HEK293 (cell line): ENCODE measurements around the gene TBX6.
"Not testable (repeated sequence)": the region's sequence is repeated elsewhere in the genome, so short reads cannot be mapped to it uniquely, and the experiment has no call there.

Source experiments
- CTCF ChIA-PET: fragments of 350-600 bp; formaldehyde crosslinking; extraction: SDS; loops from one replicate; lab custom pipeline; 2021; ENCODE audit warnings: antibody characterized with exemption; lab: Yijun Ruan, JAX
- POLR2A ChIA-PET: fragments of 300-600 bp; formaldehyde crosslinking; extraction: SDS; loops from one replicate; lab custom pipeline; 2020; ENCODE audit warnings: antibody characterized with exemption, inconsistent platforms; lab: Yijun Ruan, JAX
- H3K27ac ChIP-seq: fragments of 200-500 bp; sonication (Bioruptor generic); 2 replicates; pipeline ENCODE4 v1.5.1; 2014; ENCODE audit warnings: low read depth, low read length, control low read depth, inconsistent platforms; ENCODE audit errors: extremely low read depth
- H3K36me3 ChIP-seq, 2 experiments: fragments of 200-500 bp in 1 of 2; sonication (Bioruptor generic) in 1 of 2; 1 replicate in 1 of 2; 2 replicates in 1 of 2; pipeline ENCODE4 v1.5.1; 2014 to 2017; ENCODE audit warnings: inconsistent platforms in 2 of 2, low read length in 2 of 2; ENCODE audit not compliant: control insufficient read depth in 2 of 2, insufficient read depth in 1 of 2
- H3K4me1 ChIP-seq: fragments of 200-500 bp; sonication (Bioruptor generic); 2 replicates; pipeline ENCODE4 v1.5.1; 2014; ENCODE audit warnings: mild to moderate bottlenecking, low read length, inconsistent platforms; ENCODE audit not compliant: control insufficient read depth, insufficient read depth
- H3K4me3 ChIP-seq: 2 replicates; pipeline ENCODE4 v1.5.1; 2011; ENCODE audit warnings: low read depth, mild to moderate bottlenecking, control low read depth, low read length, moderate library complexity
- H3K9me3 ChIP-seq: fragments of 200-500 bp; sonication (Bioruptor generic); 2 replicates; pipeline ENCODE4 v1.5.1; 2014; ENCODE audit warnings: low read depth, low read length, inconsistent platforms; ENCODE audit not compliant: control insufficient read depth, insufficient read depth
- BCL11B ChIP-seq: fragments of 450-650 bp; formaldehyde crosslinking; IDR thresholded peaks from 2 replicates; pipeline ENCODE4 v1.5.1; 2016; ENCODE audit warnings: low read depth, missing biosample characterization, missing genetic modification characterization
- FEZF1 ChIP-seq: fragments of 450-650 bp; formaldehyde crosslinking; IDR thresholded peaks from 2 replicates; pipeline ENCODE4 v1.5.1; 2016; ENCODE audit warnings: missing biosample characterization, missing genetic modification characterization
- KLF1 ChIP-seq: fragments of 450-650 bp; formaldehyde crosslinking; IDR thresholded peaks from 2 replicates; pipeline ENCODE4 v1.5.1; 2016; ENCODE audit warnings: missing biosample characterization, missing genetic modification characterization
- ZNF112 ChIP-seq: fragments of 450-650 bp; formaldehyde crosslinking; IDR thresholded peaks from 2 replicates; pipeline ENCODE4 v1.5.0; 2017; ENCODE audit warnings: missing biosample characterization, missing genetic modification characterization
- ZNF121 ChIP-seq: fragments of 450-650 bp; formaldehyde crosslinking; IDR thresholded peaks from 2 replicates; pipeline ENCODE4 v1.5.1; 2016; ENCODE audit warnings: missing biosample characterization, missing genetic modification characterization
- ZNF366 ChIP-seq: fragments of 450-650 bp; formaldehyde crosslinking; conservative IDR thresholded peaks from 2 replicates; pipeline ENCODE4 v1.5.1; 2016; ENCODE audit warnings: missing biosample characterization, missing genetic modification characterization
- ZNF544 ChIP-seq: fragments of 450-650 bp; formaldehyde crosslinking; IDR thresholded peaks from 2 replicates; pipeline ENCODE4 v1.5.0; 2017; ENCODE audit warnings: missing biosample characterization, missing genetic modification characterization
- ZNF670 ChIP-seq: fragments of 450-650 bp; formaldehyde crosslinking; IDR thresholded peaks from 2 replicates; pipeline ENCODE4 v1.5.1; 2016; ENCODE audit warnings: missing biosample characterization, missing genetic modification characterization, low read depth
- TF ChIP-seq, protein P1 (sequence below): fragments of 450-650 bp; formaldehyde crosslinking; IDR thresholded peaks from 2 replicates; pipeline ENCODE4 v1.5.1; 2016; ENCODE audit warnings: missing biosample characterization, missing genetic modification characterization
- TF ChIP-seq, protein P2 (sequence below): fragments of 450-650 bp; IDR thresholded peaks from 2 replicates; pipeline ENCODE4 v1.5.1; 2018; ENCODE audit warnings: missing biosample characterization, mild to moderate bottlenecking, missing genetic modification characterization
- TF ChIP-seq, protein P3 (sequence below): fragments of 450-650 bp; formaldehyde crosslinking; IDR thresholded peaks from 2 replicates; pipeline ENCODE4 v1.5.1; 2016; ENCODE audit warnings: missing biosample characterization, missing genetic modification characterization

The TBX6 gene

GRCh38 chr16:30116291-30117207 is 24.8 kb upstream of the TBX6 start:
- ChIA-PET CTCF (no interaction called here), POLR2A (interaction anchor here (1.0 kb wide), 1 partner anchor 301 kb away, joined by 3 read pairs; no protein-coding TSS in a partner anchor)
- Histone ChIP-seq H3K36me3 (peaks cover 9 to 87% of the 10 kb centered on the region in 2 experiments; a peak in 2 of 3 replicates), H3K4me1 (no peaks in the 10 kb centered on the region), H3K27ac (no peak overlapping the region), H3K4me3 (no peak overlapping the region), H3K9me3 (no peaks in the 10 kb centered on the region)
- TF ChIP-seq ZNF112 (tag by site-specific recombination) (no peak), BCL11B (tag by site-specific recombination) (peak; percentile 46; the same call in 1 of the 2 replicates), ZNF366 (tag by site-specific recombination) (no peak), ZNF670 (tag by site-specific recombination) (no peak), ZNF544 (tag by site-specific recombination) (no peak)
- TF ChIP-seq, protein P1, sequence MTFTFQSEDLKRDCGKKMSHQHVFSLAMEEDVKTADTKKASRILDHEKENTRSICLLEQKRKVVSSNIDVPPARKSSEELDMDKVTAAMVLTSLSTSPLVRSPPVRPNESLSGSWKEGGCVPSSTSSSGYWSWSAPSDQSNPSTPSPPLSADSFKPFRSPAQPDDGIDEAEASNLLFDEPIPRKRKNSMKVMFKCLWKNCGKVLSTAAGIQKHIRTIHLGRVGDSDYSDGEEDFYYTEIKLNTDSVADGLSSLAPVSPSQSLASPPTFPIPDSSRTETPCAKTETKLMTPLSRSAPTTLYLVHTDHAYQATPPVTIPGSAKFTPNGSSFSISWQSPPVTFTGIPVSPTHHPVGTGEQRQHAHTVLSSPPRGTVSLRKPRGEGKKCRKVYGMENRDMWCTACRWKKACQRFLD (tag by site-specific recombination), result no peak
- TF ChIP-seq, protein P2, sequence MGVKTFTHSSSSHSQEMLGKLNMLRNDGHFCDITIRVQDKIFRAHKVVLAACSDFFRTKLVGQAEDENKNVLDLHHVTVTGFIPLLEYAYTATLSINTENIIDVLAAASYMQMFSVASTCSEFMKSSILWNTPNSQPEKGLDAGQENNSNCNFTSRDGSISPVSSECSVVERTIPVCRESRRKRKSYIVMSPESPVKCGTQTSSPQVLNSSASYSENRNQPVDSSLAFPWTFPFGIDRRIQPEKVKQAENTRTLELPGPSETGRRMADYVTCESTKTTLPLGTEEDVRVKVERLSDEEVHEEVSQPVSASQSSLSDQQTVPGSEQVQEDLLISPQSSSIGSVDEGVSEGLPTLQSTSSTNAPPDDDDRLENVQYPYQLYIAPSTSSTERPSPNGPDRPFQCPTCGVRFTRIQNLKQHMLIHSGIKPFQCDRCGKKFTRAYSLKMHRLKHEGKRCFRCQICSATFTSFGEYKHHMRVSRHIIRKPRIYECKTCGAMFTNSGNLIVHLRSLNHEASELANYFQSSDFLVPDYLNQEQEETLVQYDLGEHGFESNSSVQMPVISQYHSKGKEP (tag by site-specific recombination), result no peak
- TF ChIP-seq, protein P3, sequence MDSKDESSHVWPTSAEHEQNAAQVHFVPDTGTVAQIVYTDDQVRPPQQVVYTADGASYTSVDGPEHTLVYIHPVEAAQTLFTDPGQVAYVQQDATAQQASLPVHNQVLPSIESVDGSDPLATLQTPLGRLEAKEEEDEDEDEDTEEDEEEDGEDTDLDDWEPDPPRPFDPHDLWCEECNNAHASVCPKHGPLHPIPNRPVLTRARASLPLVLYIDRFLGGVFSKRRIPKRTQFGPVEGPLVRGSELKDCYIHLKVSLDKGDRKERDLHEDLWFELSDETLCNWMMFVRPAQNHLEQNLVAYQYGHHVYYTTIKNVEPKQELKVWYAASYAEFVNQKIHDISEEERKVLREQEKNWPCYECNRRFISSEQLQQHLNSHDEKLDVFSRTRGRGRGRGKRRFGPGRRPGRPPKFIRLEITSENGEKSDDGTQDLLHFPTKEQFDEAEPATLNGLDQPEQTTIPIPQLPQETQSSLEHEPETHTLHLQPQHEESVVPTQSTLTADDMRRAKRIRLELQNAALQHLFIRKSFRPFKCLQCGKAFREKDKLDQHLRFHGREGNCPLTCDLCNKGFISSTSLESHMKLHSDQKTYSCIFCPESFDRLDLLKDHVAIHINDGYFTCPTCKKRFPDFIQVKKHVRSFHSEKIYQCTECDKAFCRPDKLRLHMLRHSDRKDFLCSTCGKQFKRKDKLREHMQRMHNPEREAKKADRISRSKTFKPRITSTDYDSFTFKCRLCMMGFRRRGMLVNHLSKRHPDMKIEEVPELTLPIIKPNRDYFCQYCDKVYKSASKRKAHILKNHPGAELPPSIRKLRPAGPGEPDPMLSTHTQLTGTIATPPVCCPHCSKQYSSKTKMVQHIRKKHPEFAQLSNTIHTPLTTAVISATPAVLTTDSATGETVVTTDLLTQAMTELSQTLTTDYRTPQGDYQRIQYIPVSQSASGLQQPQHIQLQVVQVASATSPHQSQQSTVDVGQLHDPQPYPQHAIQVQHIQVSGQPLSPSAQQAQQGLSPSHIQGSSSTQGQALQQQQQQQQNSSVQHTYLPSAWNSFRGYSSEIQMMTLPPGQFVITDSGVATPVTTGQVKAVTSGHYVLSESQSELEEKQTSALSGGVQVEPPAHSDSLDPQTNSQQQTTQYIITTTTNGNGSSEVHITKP, result 0 out of 2 replicates have a peak, but pooled peaks have one; percentile 12

- H3K4me3 ChIP-seq, result no peak overlapping the region
- no peaks in the 10 kb centered on the region for H3K4me1 ChIP-seq
- POLR2A ChIA-PET, result interaction anchor here (0.5 to 0.9 kb wide), 3 partner anchors 301 to 735 kb away, joined by 3 to 8 read pairs (median 7); no protein-coding TSS in a partner anchor
- TF ChIP-seq KLF1 (peak; percentile 82), ZNF366 (tag by site-specific recombination) (0 out of 2 replicates have a peak, but pooled peaks have one; percentile 34), BCL11B (tag by site-specific recombination) (no peak), FEZF1 (tag by site-specific recombination) (no peak)
- TF ChIP-seq, all 188 proteins: peak for 2
- peaks cover 9 to 89% of the 10 kb centered on the region in 2 experiments; a peak in 2 of 3 replicates for H3K36me3 ChIP-seq
- CTCF ChIA-PET, result interaction anchor here (0.6 to 6.1 kb wide), 2 partner anchors 23 to 40 kb away, joined by 4 to 38 read pairs; partner anchors contain the start of gene TBX6
- no peak overlapping the region for H3K27ac ChIP-seq
- H3K9me3 ChIP-seq, result no peaks in the 10 kb centered on the region
Observed at GRCh38 chr16:30115238-30115637, 23.5 kb upstream of the TBX6 start.

GRCh38 chr16:30114833-30115232 is 23.1 kb upstream of the TBX6 start:
- peaks cover 6 to 86% of the 10 kb centered on the region in 2 experiments; a peak in 2 of 3 replicates for H3K36me3 ChIP-seq
- not testable (repeated sequence) for H3K4me3 ChIP-seq, H3K9me3 ChIP-seq, H3K4me1 ChIP-seq, H3K27ac ChIP-seq
- TF ChIP-seq ZNF121, result peak; percentile 74; the same call in 1 of the 2 replicates
- ChIA-PET POLR2A (interaction anchor here (0.6 to 0.9 kb wide), 2 partner anchors 263 to 301 kb away, joined by 5 to 7 read pairs; no protein-coding TSS in a partner anchor), CTCF (interaction anchor here (0.6 to 6.1 kb wide), 2 partner anchors 22 to 40 kb away, joined by 4 to 38 read pairs; partner anchors contain the start of gene TBX6)
